DOHH2 (cell line): ENCODE results near the gene STARD13.

Source experiments
- H3F3A ChIP-seq: fragments of 200-600 bp; sonication (generic), shearing (Covaris generic); 2 replicates; pipeline ENCODE4 v1.6.0; 2016; ENCODE audit warnings: antibody characterized with exemption, mild to moderate bottlenecking; ENCODE audit not compliant: control insufficient read depth, insufficient read depth
- H3K27ac ChIP-seq: fragments of 200-600 bp; sonication (generic); 2 replicates; pipeline ENCODE4 v1.5.1; 2014; ENCODE audit warnings: low read depth, mild to moderate bottlenecking, low read length, moderate library complexity
- H3K27me3 ChIP-seq: fragments of 200-600 bp; sonication (generic); 2 replicates; pipeline ENCODE4 v1.6.1; 2014; ENCODE audit warnings: mild to moderate bottlenecking, low read length, mixed read lengths; ENCODE audit not compliant: control insufficient read depth
- H3K36me3 ChIP-seq: fragments of 200-600 bp; sonication (generic); 2 replicates; pipeline ENCODE4 v1.6.1; 2014; ENCODE audit warnings: mild to moderate bottlenecking, low read length, moderate library complexity, mixed read lengths; ENCODE audit not compliant: control insufficient read depth
- H3K4me1 ChIP-seq: fragments of 200-600 bp; sonication (generic); 2 replicates; pipeline ENCODE4 v1.6.1; 2014; ENCODE audit warnings: mild to moderate bottlenecking, low read length, mixed read lengths; ENCODE audit not compliant: control insufficient read depth
- H3K4me2 ChIP-seq: fragments of 200-600 bp; sonication (generic); 2 replicates; pipeline ENCODE4 v1.6.0; 2014; ENCODE audit warnings: mild to moderate bottlenecking, low read length, moderate library complexity
- H3K4me3 ChIP-seq: fragments of 200-600 bp; sonication (generic); 2 replicates; pipeline ENCODE4 v1.5.1; 2014; ENCODE audit warnings: mild to moderate bottlenecking, low read length, mixed read lengths
- H3K79me2 ChIP-seq: fragments of 200-600 bp; sonication (generic); 2 replicates; pipeline ENCODE4 v1.6.1; 2014; ENCODE audit warnings: mild to moderate bottlenecking, low read length, mixed read lengths; ENCODE audit not compliant: control insufficient read depth
- H3K9me2 ChIP-seq: fragments of 200-600 bp; sonication (generic); replicated peaks from 2 replicates; pipeline ENCODE4 v1.6.1; 2014; ENCODE audit warnings: mild to moderate bottlenecking, low read length, mixed read lengths; ENCODE audit not compliant: control insufficient read depth
- H3K9me3 ChIP-seq: fragments of 200-600 bp; sonication (generic); 2 replicates; pipeline ENCODE4 v1.6.1; 2014; ENCODE audit warnings: antibody characterized with exemption, low read length, mixed read lengths; ENCODE audit not compliant: control insufficient read depth, insufficient read depth
- H4K20me1 ChIP-seq: fragments of 200-600 bp; sonication (generic); 2 replicates; pipeline ENCODE4 v1.6.0; 2014; ENCODE audit warnings: low read depth, mild to moderate bottlenecking, antibody characterized with exemption, low read length, moderate library complexity; ENCODE audit not compliant: control insufficient read depth, insufficient read depth
- EZH2phosphoT487 ChIP-seq: fragments of 200-600 bp; sonication (generic); IDR thresholded peaks from 2 replicates; pipeline ENCODE4 v1.6.1; 2017; ENCODE audit warnings: borderline replicate concordance, mild to moderate bottlenecking, antibody characterized with exemption, low read length, moderate library complexity, mixed read lengths
- TF ChIP-seq, protein P1 (sequence below): fragments of 200-600 bp; sonication (generic); IDR thresholded peaks from one replicate; pipeline ENCODE4 v1.5.1; 2014; ENCODE audit warnings: antibody characterized with exemption, mild to moderate bottlenecking, low read depth, low read length; ENCODE audit not compliant: poor library complexity, severe bottlenecking

The STARD13 gene

DNA sequence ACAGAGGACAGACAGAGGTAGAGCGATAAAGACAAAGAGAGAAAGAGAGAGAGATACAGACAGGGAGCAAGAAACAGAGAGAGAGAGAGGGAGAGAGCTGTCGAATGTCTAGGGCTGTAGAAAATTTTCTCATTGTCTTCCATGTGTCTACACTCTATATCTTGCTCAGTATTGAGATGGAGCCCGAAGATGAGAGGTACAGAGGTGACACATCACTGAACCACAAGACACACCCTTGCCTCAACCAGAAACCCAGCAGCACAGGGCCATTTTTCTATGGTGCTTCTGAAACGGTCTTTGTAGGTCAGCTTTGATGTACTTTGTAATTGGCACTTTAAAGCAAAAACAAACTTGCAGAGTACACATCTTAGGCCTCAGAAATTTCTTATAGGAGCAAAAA lies 157.4 kb downstream of the STARD13 start:
- Histone ChIP-seq H3K9me3 (no peaks in the 10 kb centered on the region), H3K36me3 (no peaks in the 10 kb centered on the region), H3K4me3 (no peak overlapping the region), H3K4me2 (no peak overlapping the region), H3K27ac (no peak overlapping the region), H3F3A (no peaks in the 10 kb centered on the region), H3K27me3 (no peaks in the 10 kb centered on the region), H3K79me2 (no peaks in the 10 kb centered on the region), H3K4me1 (no peaks in the 10 kb centered on the region), H4K20me1 (no peaks in the 10 kb centered on the region), H3K9me2 (no peaks in the 10 kb centered on the region)
- TF ChIP-seq, protein P1, sequence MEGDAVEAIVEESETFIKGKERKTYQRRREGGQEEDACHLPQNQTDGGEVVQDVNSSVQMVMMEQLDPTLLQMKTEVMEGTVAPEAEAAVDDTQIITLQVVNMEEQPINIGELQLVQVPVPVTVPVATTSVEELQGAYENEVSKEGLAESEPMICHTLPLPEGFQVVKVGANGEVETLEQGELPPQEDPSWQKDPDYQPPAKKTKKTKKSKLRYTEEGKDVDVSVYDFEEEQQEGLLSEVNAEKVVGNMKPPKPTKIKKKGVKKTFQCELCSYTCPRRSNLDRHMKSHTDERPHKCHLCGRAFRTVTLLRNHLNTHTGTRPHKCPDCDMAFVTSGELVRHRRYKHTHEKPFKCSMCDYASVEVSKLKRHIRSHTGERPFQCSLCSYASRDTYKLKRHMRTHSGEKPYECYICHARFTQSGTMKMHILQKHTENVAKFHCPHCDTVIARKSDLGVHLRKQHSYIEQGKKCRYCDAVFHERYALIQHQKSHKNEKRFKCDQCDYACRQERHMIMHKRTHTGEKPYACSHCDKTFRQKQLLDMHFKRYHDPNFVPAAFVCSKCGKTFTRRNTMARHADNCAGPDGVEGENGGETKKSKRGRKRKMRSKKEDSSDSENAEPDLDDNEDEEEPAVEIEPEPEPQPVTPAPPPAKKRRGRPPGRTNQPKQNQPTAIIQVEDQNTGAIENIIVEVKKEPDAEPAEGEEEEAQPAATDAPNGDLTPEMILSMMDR: no peak
- no peak for TF ChIP-seq EZH2phosphoT487

DNA sequence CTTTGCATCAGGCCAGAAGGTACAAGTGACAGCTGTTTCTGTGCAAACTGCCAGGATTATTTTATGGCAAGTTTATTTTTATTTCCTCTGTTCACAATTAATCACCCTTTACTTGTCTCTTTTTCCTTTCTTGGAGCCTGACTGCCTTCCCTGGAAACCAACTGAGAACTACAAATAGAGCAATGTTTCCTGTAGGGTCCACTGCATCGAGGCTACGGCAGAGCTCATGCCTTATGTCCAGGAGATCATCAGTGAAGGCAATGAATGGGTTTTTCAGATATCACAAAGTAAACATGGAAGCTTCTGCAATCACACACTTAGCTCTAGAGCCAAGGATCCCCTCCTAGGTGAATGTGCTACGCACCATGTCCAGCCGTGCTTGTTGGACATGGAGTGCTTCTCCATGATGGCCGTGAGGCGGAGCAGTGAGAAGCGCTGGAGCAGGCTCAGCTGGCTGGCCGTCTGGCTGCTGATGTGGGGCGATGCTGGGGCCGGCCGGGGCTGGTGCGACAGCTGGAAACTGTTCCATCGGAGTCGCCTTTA lies 158.5 kb downstream of the STARD13 start:
- Histone ChIP-seq H3F3A (no peaks in the 10 kb centered on the region), H3K4me1 (no peaks in the 10 kb centered on the region), H3K79me2 (no peaks in the 10 kb centered on the region), H3K9me2 (no peaks in the 10 kb centered on the region), H3K36me3 (no peaks in the 10 kb centered on the region), H3K27me3 (no peaks in the 10 kb centered on the region), H3K4me2 (no peak overlapping the region), H4K20me1 (no peaks in the 10 kb centered on the region), H3K27ac (no peak overlapping the region), H3K9me3 (no peaks in the 10 kb centered on the region), H3K4me3 (no peak overlapping the region)
- TF ChIP-seq, protein P1: no peak

DNA sequence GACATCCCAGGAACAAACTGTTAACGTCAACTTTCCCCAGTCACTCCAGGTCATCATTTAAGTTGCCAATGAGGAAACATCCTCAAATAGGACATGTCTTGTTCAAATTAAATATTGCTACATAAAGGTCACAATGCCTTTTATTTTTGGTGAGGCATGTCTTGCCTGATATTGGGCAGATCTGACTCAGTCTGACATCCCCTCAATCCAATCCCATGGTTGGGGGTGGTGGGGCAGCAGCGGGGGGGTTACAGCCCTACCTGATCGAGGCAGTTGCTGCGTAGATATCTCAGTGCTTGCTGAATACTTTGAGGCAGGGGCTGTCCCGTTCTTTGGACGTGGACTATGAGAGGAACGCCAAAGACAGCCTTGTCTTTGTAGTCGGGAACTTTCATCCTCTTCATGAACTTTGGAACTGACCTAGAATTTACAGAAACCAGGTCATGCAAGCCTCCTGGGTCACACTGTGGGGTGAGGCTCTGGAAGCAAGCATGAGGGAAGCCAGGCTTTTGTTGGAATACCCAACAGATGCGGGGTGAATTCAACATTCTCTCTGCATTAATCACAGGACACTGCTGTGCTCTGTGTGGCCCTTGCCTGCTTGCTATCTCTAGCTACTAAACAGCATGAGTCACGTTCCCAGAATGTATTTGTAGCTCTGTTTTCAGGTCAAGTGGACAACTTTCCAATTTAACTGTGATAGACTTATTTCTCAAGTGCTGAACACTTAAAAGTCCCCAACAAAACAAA lies 159.6 kb downstream of the STARD13 start:
- Histone ChIP-seq H3K4me2 (no peak overlapping the region), H3K27ac (no peak overlapping the region), H3K9me2 (no peaks in the 10 kb centered on the region), H3F3A (no peaks in the 10 kb centered on the region), H3K4me3 (no peak overlapping the region), H4K20me1 (no peaks in the 10 kb centered on the region), H3K4me1 (no peaks in the 10 kb centered on the region), H3K27me3 (no peaks in the 10 kb centered on the region), H3K79me2 (no peaks in the 10 kb centered on the region), H3K36me3 (no peaks in the 10 kb centered on the region), H3K9me3 (no peaks in the 10 kb centered on the region)
- TF ChIP-seq, protein P1: no peak
- TF ChIP-seq EZH2phosphoT487: no peak
